ENCODE data around the gene GABPB2. TPM values are rescaled to one million over a fixed set of nuclear protein-coding genes. Genes with fewer than 3 reads are reported as not detected.
A peak's percentile ranks its signal among the peaks of the same experiment; 100 is the strongest.
"Not testable (repeated sequence)": the region's sequence is repeated elsewhere in the genome, so short reads cannot be mapped to it uniquely, and the experiment has no call there.

Gene GABPB2
- total RNA-seq, 4 donors from 2014 or later: 20.6 to 28.5 (median 21.6) TPM

DNA sequence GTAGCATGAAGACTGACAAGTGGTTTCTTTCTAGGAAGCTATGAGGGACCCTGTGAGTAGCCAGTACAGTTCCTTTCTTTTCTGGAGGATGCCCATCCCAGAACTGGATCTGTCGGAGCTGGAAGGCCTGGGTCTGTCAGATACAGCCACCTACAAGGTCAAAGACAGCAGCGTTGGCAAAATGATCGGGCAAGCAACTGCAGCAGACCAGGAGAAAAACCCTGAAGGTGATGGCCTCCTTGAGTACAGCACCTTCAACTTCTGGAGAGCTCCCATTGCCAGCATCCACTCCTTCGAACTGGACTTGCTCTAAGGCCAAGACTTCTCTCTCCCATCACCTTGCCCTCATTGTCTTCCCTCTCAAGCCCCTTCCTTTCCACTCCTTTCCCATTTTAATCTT, 3.4 kb upstream of the GABPB2 start:
- Histone ChIP-seq H3K4me1 (peaks cover 0 to 19% (median 0%) of the 10 kb centered on the region in 3 donors), H3K9me3 (no peaks in the 10 kb centered on the region), H3K4me3 (no peak overlapping the region), H3K27ac (no peak overlapping the region), H3K27me3 (no peaks in the 10 kb centered on the region), H3K36me3 (no peaks in the 10 kb centered on the region)
- TF ChIP-seq, protein P1, sequence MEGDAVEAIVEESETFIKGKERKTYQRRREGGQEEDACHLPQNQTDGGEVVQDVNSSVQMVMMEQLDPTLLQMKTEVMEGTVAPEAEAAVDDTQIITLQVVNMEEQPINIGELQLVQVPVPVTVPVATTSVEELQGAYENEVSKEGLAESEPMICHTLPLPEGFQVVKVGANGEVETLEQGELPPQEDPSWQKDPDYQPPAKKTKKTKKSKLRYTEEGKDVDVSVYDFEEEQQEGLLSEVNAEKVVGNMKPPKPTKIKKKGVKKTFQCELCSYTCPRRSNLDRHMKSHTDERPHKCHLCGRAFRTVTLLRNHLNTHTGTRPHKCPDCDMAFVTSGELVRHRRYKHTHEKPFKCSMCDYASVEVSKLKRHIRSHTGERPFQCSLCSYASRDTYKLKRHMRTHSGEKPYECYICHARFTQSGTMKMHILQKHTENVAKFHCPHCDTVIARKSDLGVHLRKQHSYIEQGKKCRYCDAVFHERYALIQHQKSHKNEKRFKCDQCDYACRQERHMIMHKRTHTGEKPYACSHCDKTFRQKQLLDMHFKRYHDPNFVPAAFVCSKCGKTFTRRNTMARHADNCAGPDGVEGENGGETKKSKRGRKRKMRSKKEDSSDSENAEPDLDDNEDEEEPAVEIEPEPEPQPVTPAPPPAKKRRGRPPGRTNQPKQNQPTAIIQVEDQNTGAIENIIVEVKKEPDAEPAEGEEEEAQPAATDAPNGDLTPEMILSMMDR (IDR thresholded peaks at IDR 0.05): no peak
- TF ChIP-seq EP300 (IDR thresholded peaks at IDR 0.05) (no peak), POLR2AphosphoS5 (IDR thresholded peaks at IDR 0.05) (no peak), POLR2A (IDR thresholded peaks at IDR 0.05) (no peak)
- ATAC-seq: no peak
- 87 to 94% methylated on average over 3 to 4 of the region's 4 CpGs for WGBS, 2 donors (ENCODE audit: low coverage in 1 of 2)

DNA sequence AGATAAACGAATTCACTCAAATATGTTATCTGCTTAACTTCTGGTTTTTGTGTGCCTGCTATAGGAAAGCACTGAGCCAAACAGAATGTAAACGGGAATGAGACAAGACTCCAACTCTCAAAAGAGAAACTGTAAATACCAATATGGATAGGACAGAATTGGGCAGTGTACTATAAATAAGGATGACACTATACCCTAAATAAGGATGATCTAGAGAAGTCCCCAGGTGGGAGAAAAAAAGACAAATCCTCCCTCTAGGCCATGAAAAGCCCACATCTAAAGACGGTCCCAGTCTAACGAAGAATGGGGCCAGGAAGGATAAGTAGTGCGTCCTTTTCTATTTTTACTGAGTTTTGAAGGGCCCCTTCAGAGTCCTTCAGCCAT, 1.5 kb upstream of the GABPB2 start:
- H3K4me3 ChIP-seq: no peak overlapping the region
- TF ChIP-seq POLR2A (IDR thresholded peaks at IDR 0.05) (no peak), EP300 (IDR thresholded peaks at IDR 0.05) (no peak), POLR2AphosphoS5 (IDR thresholded peaks at IDR 0.05) (no peak)
- no peaks in the 10 kb centered on the region for H3K9me3 ChIP-seq
- peaks cover 0 to 11% of the 10 kb centered on the region in 2 donors for H3K36me3 ChIP-seq
- H3K4me1 ChIP-seq: peaks cover 0 to 25% (median 0%) of the 10 kb centered on the region in 3 donors
- no peak for ATAC-seq
- H3K27me3 ChIP-seq: no peaks in the 10 kb centered on the region
- WGBS, 2 donors (ENCODE audit: low coverage in 1 of 2): 78 to 100% methylated on average over 3 to 5 of the region's 5 CpGs
- H3K27ac ChIP-seq: peak overlapping the region in 3 of 4 donors; percentile 96 to 100 (median 99)

GRCh38 chr1:151072224-151072623, 1.7 kb downstream of the GABPB2 start:
- WGBS, 2 donors (ENCODE audit: low coverage in 1 of 2): 67 to 83% methylated on average over 6 to 11 of the region's 13 CpGs
- peak overlapping the region in 3 of 4 donors; percentile 96 to 100 (median 99) for H3K27ac ChIP-seq
- no peak for ATAC-seq

GRCh38 chr1:151085953-151086559, 15.5 kb downstream of the GABPB2 start:
- Histone ChIP-seq H3K9me3 (no peaks in the 10 kb centered on the region), H3K4me3 (no peak overlapping the region), H3K4me1 (peaks cover 0 to 4% (median 0%) of the 10 kb centered on the region in 3 donors), H3K27ac (no peak overlapping the region), H3K36me3 (peaks cover 0 to 14% of the 10 kb centered on the region in 2 donors), H3K27me3 (no peaks in the 10 kb centered on the region)
- TF ChIP-seq, protein P1 (IDR thresholded peaks at IDR 0.05): no peak
- TF ChIP-seq EP300 (IDR thresholded peaks at IDR 0.05) (no peak), POLR2A (IDR thresholded peaks at IDR 0.05) (no peak), POLR2AphosphoS5 (IDR thresholded peaks at IDR 0.05) (no peak)
- ATAC-seq: no peak
- WGBS, 2 donors (ENCODE audit: low coverage in 1 of 2): 64 to 71% methylated on average over 3 to 4 of the region's 4 CpGs

More at GRCh38 chr1:151072224-151072623, 1.7 kb downstream of the GABPB2 start:
- Histone ChIP-seq H3K9me3 (no peaks in the 10 kb centered on the region), H3K36me3 (peaks cover 0 to 22% of the 10 kb centered on the region in 2 donors), H3K27me3 (no peaks in the 10 kb centered on the region), H3K4me3 (no peak overlapping the region), H3K4me1 (peaks cover 0 to 25% (median 0%) of the 10 kb centered on the region in 3 donors)
- TF ChIP-seq POLR2A (IDR thresholded peaks at IDR 0.05) (no peak), POLR2AphosphoS5 (IDR thresholded peaks at IDR 0.05) (no peak), EP300 (IDR thresholded peaks at IDR 0.05) (no peak)
- TF ChIP-seq, protein P1 (IDR thresholded peaks at IDR 0.05): no peak

GRCh38 chr1:151097426-151097825, 26.9 kb downstream of the GABPB2 start:
- 86% methylated on average over 4 of the region's 6 CpGs; no CpG with 5 or more reads in 1 of the 2 donors for WGBS, 2 donors (ENCODE audit: low coverage in 1 of 2)
- not testable (repeated sequence) for H3K4me3 ChIP-seq, H3K9me3 ChIP-seq, H3K4me1 ChIP-seq, ATAC-seq, H3K27ac ChIP-seq, H3K27me3 ChIP-seq
- H3K36me3 ChIP-seq: peaks cover 0 to 33% of the 10 kb centered on the region in 2 donors

DNA sequence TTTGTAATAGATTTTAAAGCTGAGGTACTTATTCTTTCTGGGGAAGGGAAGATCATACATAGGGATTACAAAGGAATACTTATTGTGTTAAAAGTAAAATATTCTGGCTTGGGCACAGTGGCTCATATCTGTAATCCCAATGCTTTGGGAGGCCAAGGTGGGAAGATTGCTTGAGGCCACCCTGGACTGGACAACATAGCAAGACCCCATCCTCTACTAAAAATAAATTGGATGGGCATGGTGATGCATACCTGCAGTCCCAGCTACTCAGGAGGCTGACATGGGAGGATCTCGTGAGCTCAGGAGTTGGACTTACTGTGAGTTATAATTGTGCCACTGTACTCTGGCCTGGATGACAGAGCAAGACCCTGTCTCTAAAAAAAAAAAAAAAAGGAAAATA, 27.6 kb downstream of the GABPB2 start:
- no peak for ATAC-seq
- H3K36me3 ChIP-seq: peaks cover 0 to 34% of the 10 kb centered on the region in 2 donors
- 88 to 100% methylated on average over 1 of the region's 1 CpG for WGBS, 2 donors (ENCODE audit: low coverage in 1 of 2)

More for the DNA sequence above, 27.6 kb downstream of the GABPB2 start:
- Histone ChIP-seq H3K27ac (no peak overlapping the region), H3K4me3 (no peak overlapping the region), H3K4me1 (no peaks in the 10 kb centered on the region), H3K27me3 (no peaks in the 10 kb centered on the region), H3K9me3 (no peaks in the 10 kb centered on the region)
- TF ChIP-seq, protein P1 (IDR thresholded peaks at IDR 0.05): no peak
- TF ChIP-seq POLR2A (IDR thresholded peaks at IDR 0.05) (no peak), EP300 (IDR thresholded peaks at IDR 0.05) (no peak), POLR2AphosphoS5 (IDR thresholded peaks at IDR 0.05) (no peak)

Data from gastroesophageal sphincter (tissue), 4 donors.